Activated CD4-positive, alpha-beta T cell treated with anti-CD3 and anti-CD28 coated beads, Interleukin-2, amount 10 ng/mL, durations not matched to agents 24 days and 14 days (primary cell): Measurements from ENCODE around the gene CDON. TPM values are rescaled to one million over a fixed set of nuclear protein-coding genes. Genes with fewer than 3 reads are reported as not detected.

Experiments
- DNase-seq: peaks from one replicate; pipeline ENCODE4 v3.0.0; 2022
- H3K27ac Mint-ChIP-seq: one replicate; pipeline ENCODE4 v1.8.0; 2022; ENCODE audit warnings: mild to moderate bottlenecking, mixed read lengths
- H3K27me3 Mint-ChIP-seq: one replicate; pipeline ENCODE4 v1.8.0; 2022; ENCODE audit warnings: mixed read lengths
- H3K36me3 Mint-ChIP-seq: one replicate; pipeline ENCODE4 v1.8.0; 2022; ENCODE audit warnings: low read depth, mild to moderate bottlenecking, mixed read lengths
- H3K4me1 Mint-ChIP-seq: one replicate; pipeline ENCODE4 v1.8.0; 2021; ENCODE audit warnings: mixed read lengths
- H3K4me3 Mint-ChIP-seq: one replicate; pipeline ENCODE4 v1.8.0; 2022; ENCODE audit warnings: mild to moderate bottlenecking, moderate library complexity, mixed read lengths
- H3K9me3 Mint-ChIP-seq: one replicate; pipeline ENCODE4 v1.8.0; 2021; ENCODE audit warnings: mixed read lengths
- intact Hi-C: fragments of 100-400 bp; cut with micrococcal nuclease; formaldehyde crosslinking; loops from one replicate; pipeline ENCODE4 v1.15.1; 2023
- total RNA-seq: library from RNA; stranded (reverse); gene quantifications from 2 replicates; pipeline ENCODE4 v1.2.3, GENCODE V29; 2022

The CDON gene
- total RNA-seq, 1 donor from 2014 or later, result 1.9 TPM

DNA sequence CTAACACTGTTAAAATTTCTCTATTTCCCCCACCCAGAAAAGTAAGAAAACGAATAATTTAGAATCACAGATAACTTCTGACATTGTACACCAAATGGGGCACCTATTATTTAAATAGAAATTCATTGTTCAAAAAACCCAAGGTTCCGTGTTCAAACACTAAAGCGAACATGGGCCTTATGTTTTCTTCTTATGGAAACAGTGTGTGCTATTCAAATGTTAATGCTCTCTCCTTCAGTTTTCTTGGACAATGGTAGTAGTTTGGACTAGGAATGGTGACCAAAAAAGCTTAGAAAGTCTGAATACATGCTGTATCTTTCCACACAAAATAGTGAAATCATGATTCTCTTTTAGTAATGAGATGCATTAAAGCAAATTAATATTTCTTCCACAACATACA lies 83.2 kb downstream of the CDON start:
- H3K9me3 Mint-ChIP-seq, result no peaks in the 10 kb centered on the region
- intact Hi-C loops, result no loop called here
- no peak overlapping the region for H3K27ac Mint-ChIP-seq
- DNase-seq, result no peak
- H3K27me3 Mint-ChIP-seq, result no peaks in the 10 kb centered on the region
- H3K36me3 Mint-ChIP-seq, result no peaks in the 10 kb centered on the region
- no peak overlapping the region for H3K4me3 Mint-ChIP-seq
- no peaks in the 10 kb centered on the region for H3K4me1 Mint-ChIP-seq

DNA sequence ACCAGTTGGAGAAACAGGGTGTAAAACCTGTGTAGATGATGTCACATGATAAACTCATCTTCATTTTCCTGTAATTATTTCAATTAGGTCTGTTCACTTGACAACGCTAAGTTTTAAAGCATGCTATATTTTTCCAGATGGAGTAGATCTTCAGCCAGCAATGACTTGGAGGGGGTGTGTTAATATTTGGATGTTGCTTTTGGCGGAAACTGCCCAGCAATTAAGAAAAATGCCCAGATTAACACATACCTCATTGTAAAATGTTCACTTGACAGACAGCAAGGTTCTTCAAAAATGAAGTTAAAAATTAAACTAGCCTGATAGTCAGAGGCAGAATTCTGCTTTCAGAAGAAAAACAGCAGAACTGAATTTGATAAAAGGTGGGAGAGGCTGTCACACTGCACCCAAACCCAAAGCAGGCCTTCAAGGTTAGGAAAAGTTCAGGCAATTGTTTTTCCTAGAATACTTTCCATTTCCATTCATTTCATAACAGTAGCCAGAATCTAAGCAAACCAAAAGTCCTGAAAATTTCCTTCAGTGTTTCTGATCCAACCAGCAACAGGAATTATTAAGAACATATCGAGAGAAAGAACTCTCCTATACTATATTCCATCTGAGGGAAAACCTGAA lies 83.8 kb downstream of the CDON start:
- no peaks in the 10 kb centered on the region for H3K4me1 Mint-ChIP-seq
- no peak for DNase-seq
- H3K27ac Mint-ChIP-seq, result no peak overlapping the region
- H3K4me3 Mint-ChIP-seq, result no peak overlapping the region
- intact Hi-C loops, result no loop called here
- H3K27me3 Mint-ChIP-seq, result no peaks in the 10 kb centered on the region
- H3K36me3 Mint-ChIP-seq, result no peaks in the 10 kb centered on the region
- H3K9me3 Mint-ChIP-seq, result no peaks in the 10 kb centered on the region

DNA sequence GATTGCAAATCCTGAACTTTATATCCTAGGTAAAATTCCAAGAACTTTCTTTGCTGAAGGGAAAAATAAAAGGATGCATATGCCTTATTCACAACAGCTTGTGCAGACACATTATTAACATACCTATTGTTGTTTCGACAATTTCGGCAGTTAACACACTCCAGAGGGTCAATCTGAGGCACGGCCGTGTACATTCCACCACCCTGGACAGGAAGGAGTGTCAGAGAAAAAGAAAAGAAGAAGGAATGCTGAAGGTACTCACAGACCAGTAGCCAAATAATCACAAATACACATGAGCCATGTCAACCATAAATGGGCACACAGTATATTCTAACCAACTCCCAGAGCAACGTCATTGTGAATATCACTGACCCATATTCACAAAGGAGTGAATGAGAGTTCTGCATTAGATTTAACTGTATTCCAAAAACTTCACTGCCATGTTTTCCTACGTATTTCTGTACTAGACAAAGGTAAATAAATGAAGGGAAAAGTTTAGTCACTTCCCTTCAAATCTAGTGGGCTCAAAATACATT lies 84.4 kb downstream of the CDON start:
- Mint-ChIP-seq H3K27me3 (no peaks in the 10 kb centered on the region), H3K4me1 (no peaks in the 10 kb centered on the region), H3K36me3 (no peaks in the 10 kb centered on the region), H3K27ac (no peak overlapping the region), H3K9me3 (no peaks in the 10 kb centered on the region), H3K4me3 (no peak overlapping the region)
- DNase-seq, result no peak
- intact Hi-C loops, result no loop called here

DNA sequence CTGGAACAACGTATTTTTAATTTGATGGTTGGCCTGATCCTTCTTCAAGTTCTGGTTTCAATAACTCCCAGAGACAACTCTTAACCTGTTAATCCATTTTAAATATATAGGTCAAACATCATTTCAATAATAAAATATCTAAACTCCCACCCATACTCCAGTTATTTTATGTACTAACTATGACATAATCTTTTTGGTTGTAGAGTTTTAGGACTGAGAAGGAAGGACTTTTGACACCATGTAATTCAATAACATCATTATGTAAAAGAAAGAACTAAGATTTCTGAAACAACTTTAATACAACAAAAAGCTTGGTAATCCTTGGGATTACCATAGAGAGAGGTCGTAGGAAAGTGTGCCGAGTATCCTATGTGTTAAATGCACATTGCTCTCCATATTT lies 85.3 kb downstream of the CDON start:
- H3K36me3 Mint-ChIP-seq, result no peaks in the 10 kb centered on the region
- no peak for DNase-seq
- no peaks in the 10 kb centered on the region for H3K9me3 Mint-ChIP-seq
- intact Hi-C loops, result no loop called here
- H3K27ac Mint-ChIP-seq, result no peak overlapping the region
- no peak overlapping the region for H3K4me3 Mint-ChIP-seq
- H3K4me1 Mint-ChIP-seq, result no peaks in the 10 kb centered on the region
- no peaks in the 10 kb centered on the region for H3K27me3 Mint-ChIP-seq

DNA sequence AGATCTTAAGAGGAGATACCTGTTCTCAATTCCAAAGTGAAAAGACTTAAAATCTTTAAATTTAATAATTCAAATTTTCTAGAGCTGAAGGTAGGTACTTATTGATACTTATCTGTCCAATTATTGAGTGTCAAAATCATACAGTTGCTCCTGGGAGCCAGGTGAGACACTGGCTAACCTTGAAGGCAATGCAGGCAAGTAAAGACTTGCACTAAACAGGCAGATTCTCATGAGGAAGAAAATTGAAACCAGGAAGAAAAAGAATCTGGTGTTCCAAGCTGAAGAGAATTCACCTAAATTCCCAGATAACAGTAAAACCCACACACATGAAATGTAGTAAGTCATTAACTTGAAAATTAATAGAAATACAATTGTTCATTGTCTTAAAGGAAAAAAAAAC lies 86.5 kb downstream of the CDON start:
- H3K9me3 Mint-ChIP-seq, result no peaks in the 10 kb centered on the region
- no peak overlapping the region for H3K4me3 Mint-ChIP-seq
- no peaks in the 10 kb centered on the region for H3K27me3 Mint-ChIP-seq
- intact Hi-C loops, result no loop called here
- H3K36me3 Mint-ChIP-seq, result no peaks in the 10 kb centered on the region
- H3K27ac Mint-ChIP-seq, result no peak overlapping the region
- DNase-seq, result no peak
- no peaks in the 10 kb centered on the region for H3K4me1 Mint-ChIP-seq

DNA sequence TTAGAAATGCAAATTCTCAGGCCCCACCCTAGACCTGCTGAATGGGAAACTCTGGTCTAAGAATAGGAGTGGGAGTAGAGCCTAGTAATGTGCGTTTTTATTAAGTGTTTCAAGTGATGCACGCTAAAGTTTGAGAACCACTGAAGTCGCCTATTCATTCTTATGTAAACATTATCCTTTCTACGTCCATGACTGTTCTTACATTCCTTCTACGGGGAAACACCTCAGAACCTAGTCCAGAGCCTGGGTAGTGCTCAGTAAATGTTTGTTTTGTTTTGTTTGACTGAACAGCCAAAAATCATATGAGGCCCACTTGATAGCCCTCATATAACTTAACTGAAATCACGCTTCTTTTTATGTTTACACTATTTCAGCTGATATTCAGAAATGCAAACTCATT lies 87.0 kb downstream of the CDON start:
- intact Hi-C loops, result no loop called here
- H3K27ac Mint-ChIP-seq, result no peak overlapping the region
- H3K27me3 Mint-ChIP-seq, result no peaks in the 10 kb centered on the region
- H3K4me1 Mint-ChIP-seq, result no peaks in the 10 kb centered on the region
- no peaks in the 10 kb centered on the region for H3K9me3 Mint-ChIP-seq
- no peak overlapping the region for H3K4me3 Mint-ChIP-seq
- H3K36me3 Mint-ChIP-seq, result no peaks in the 10 kb centered on the region
- no peak for DNase-seq

DNA sequence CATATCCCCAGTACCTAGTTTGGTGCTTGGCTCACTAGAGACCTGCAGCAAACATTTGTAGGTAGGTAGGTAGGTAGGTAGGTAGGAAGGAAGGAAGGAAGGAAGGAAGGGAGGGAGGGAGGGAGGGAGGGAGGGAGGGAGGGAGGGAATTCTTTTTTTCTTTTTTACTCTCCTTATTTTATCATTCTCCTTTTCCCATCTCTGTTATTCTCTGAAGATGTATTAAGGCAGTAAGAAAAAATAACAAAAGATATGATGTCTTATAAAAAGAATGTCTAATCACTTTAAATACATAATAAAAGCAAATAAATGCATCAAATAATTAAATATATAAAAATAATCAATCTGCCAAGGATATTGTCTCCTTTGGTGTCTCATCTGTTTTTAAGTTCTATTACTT lies 88.4 kb downstream of the CDON start:
- DNase-seq, result no peak
- H3K4me3 Mint-ChIP-seq, result no peak overlapping the region
- no peaks in the 10 kb centered on the region for H3K4me1 Mint-ChIP-seq
- no peaks in the 10 kb centered on the region for H3K9me3 Mint-ChIP-seq
- no peaks in the 10 kb centered on the region for H3K36me3 Mint-ChIP-seq
- intact Hi-C loops, result no loop called here
- no peaks in the 10 kb centered on the region for H3K27me3 Mint-ChIP-seq
- H3K27ac Mint-ChIP-seq, result no peak overlapping the region

DNA sequence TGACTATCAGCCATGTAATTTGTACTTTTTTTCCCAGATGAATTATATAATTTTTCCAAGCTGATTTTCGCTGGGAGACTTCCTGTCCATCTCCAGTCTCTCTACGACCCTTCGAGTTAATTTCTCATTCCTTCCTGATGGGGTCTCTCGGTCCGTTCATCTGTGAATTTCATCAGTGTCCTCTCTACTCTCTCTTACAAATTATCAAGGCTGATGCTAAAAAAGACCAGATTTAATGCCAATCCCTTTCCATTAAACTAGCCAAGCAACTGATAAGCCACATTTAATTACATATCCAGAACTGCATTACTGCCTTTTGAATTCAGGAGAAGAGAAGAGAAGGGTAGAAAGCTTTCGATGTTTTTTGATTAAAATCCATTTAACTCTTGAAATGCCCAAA lies 91.0 kb downstream of the CDON start:
- Mint-ChIP-seq H3K36me3 (no peaks in the 10 kb centered on the region), H3K27ac (no peak overlapping the region), H3K4me3 (no peak overlapping the region), H3K4me1 (no peaks in the 10 kb centered on the region), H3K27me3 (peaks cover 2% of the 10 kb centered on the region), H3K9me3 (no peaks in the 10 kb centered on the region)
- no peak for DNase-seq
- intact Hi-C loops, result no loop called here

DNA sequence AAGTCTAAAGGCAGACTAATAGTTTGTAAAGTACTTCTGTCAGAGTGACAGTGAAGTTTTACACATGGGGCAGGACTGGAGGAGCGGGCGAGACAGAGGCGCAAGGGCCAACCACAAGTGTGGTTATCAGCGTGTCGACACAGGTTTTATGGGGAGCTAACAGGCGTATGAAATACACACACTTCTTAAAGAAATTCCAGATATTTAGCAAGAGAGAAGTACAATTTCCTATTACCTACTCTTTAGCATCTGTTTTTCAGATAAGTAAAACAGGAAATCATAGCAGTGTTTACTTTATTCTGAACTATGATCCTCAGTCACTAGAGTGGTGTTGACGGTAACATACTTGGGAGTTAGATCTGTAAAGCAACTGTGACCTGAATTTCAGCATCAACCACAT lies 94.3 kb downstream of the CDON start:
- Mint-ChIP-seq H3K4me3 (no peak overlapping the region), H3K27me3 (peaks cover 4% of the 10 kb centered on the region), H3K36me3 (no peaks in the 10 kb centered on the region), H3K9me3 (no peaks in the 10 kb centered on the region), H3K4me1 (no peaks in the 10 kb centered on the region), H3K27ac (no peak overlapping the region)
- intact Hi-C loops, result no loop called here
- no peak for DNase-seq

DNA sequence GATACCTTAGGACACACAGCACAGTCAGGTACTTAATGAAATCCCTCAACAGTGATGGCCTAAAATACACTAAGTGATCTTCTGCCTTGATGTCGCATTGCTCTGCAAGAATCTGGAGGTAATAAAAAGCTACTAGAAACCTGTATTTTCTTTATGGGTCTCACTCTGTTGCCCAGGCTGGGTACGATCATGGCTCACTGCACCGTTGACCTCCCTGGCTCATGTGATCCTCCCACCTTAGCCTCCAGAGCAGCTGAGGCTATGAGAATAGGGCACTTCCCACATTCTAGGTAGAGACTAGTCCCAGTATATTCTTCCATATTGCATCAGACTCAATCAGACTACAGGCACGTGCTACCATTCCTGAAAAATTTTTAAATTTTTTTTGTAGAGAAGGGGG lies 95.2 kb downstream of the CDON start:
- H3K27me3 Mint-ChIP-seq, result peaks cover 4% of the 10 kb centered on the region
- DNase-seq, result no peak
- no peak overlapping the region for H3K4me3 Mint-ChIP-seq
- H3K9me3 Mint-ChIP-seq, result no peaks in the 10 kb centered on the region
- intact Hi-C loops, result no loop called here
- no peaks in the 10 kb centered on the region for H3K36me3 Mint-ChIP-seq
- H3K4me1 Mint-ChIP-seq, result no peaks in the 10 kb centered on the region
- H3K27ac Mint-ChIP-seq, result no peak overlapping the region

DNA sequence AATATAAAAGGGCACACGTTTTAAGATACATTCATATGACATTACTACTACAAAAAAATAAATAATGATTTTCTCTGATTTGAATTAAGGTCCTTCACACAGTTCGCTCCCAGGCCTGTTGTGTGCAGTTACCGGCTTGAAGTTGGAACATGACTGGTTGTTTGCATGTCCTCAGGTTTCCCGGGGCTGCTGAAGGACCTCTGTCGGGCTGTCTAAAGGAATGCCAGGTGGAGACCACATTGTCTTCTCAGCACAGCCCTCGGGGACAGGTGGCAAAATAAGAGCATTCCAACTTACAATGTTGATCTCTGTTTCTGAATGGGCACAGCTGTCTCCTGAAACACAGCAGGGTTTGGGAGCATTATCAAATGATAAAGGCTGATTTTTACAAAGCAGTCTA lies 101.9 kb downstream of the CDON start:
- intact Hi-C loops, result no loop called here
- Mint-ChIP-seq H3K27ac (no peak overlapping the region), H3K36me3 (no peaks in the 10 kb centered on the region), H3K4me1 (peaks cover 6% of the 10 kb centered on the region), H3K27me3 (no peaks in the 10 kb centered on the region), H3K4me3 (no peak overlapping the region), H3K9me3 (no peaks in the 10 kb centered on the region)
- no peak for DNase-seq

DNA sequence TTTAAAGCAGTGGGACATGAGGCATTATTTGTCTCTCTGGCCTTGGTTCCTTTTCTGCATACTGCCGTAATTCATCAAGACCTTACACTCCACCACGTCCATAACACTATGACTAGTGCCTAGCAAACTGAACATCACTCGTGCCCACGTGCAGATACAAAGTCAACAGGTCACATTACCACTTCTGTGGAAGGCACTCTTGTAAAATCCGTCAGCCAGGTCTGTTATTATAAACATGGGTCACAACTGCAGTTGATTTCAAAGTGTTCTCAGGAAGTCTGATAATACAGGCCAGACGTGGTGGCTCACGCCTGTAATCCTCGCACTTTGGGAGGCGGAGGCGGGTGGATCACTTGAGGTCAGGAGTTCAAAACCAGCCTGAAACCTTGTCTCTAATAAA lies 102.7 kb downstream of the CDON start:
- intact Hi-C loops, result no loop called here
- peaks cover 6% of the 10 kb centered on the region for H3K4me1 Mint-ChIP-seq
- H3K27me3 Mint-ChIP-seq, result no peaks in the 10 kb centered on the region
- no peaks in the 10 kb centered on the region for H3K36me3 Mint-ChIP-seq
- DNase-seq, result no peak
- no peak overlapping the region for H3K27ac Mint-ChIP-seq
- H3K9me3 Mint-ChIP-seq, result no peaks in the 10 kb centered on the region
- no peak overlapping the region for H3K4me3 Mint-ChIP-seq

DNA sequence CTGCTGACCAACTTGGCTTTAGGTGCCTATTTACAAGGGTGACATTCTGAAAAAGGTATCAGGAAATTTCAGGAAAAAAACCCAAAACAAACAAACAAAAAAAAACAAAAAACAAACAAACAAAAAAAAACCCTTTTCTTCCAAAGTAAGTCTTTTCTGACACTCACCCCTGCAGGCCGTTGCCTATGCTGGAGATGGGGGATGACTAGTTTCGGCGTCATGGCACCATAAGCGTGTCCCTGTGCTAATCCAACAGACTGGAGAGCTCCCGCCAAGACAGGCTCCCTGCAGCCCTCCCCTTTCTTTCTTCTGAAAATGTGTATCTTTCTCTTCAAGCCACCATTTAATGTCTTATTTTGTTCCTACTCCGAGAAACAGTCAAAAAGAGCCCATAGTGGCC lies 103.2 kb downstream of the CDON start:
- no peak overlapping the region for H3K4me3 Mint-ChIP-seq
- no peaks in the 10 kb centered on the region for H3K9me3 Mint-ChIP-seq
- H3K27ac Mint-ChIP-seq, result no peak overlapping the region
- H3K36me3 Mint-ChIP-seq, result no peaks in the 10 kb centered on the region
- H3K27me3 Mint-ChIP-seq, result no peaks in the 10 kb centered on the region
- H3K4me1 Mint-ChIP-seq, result peaks cover 6% of the 10 kb centered on the region
- intact Hi-C loops, result no loop called here
- DNase-seq, result no peak

DNA sequence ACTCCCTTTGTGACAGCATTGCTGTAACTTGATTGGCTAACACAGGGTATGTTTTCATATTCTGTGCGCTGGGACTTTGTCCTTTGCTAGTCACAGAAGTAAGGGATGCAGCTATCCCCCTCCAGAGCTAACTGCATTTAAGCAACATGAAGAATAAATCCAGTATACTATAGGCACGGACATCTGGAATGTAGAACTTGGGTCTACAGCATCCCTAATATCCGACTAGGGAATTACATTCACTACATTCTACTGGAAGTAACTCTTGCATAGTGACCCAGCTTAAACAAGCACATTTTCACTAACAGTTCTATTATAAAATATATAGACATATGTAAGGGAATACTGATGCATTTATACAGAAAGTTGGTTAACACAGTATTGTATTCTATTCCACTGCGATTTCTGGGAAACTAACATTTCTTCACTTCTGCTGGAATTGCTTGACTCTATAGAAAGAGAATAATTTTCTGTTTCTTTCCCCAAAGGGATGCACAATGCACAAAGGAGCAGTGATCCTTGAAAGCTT lies 103.7 kb downstream of the CDON start:
- no peak for DNase-seq
- Mint-ChIP-seq H3K27me3 (no peaks in the 10 kb centered on the region), H3K4me1 (peaks cover 6% of the 10 kb centered on the region), H3K27ac (no peak overlapping the region), H3K36me3 (no peaks in the 10 kb centered on the region), H3K4me3 (no peak overlapping the region), H3K9me3 (no peaks in the 10 kb centered on the region)
- intact Hi-C loops, result no loop called here
